GM23338 (cell line): ENCODE data around the gene YPEL2. TPM values are rescaled to one million over a fixed set of nuclear protein-coding genes. Genes with fewer than 3 reads are reported as not detected.

Experiments
- CREB1 ChIP-seq: fragments of 250-450 bp; sonication (Bioruptor Pico); IDR thresholded peaks from 2 replicates; pipeline ENCODE4 v1.5.0; 2020; ENCODE audit warnings: low read depth, mild to moderate bottlenecking, moderate library complexity
- CTCF ChIP-seq, 2 experiments: fragments of 200-600 bp in 1 of 2; sonication (generic) in 1 of 2; conservative IDR thresholded peaks; 2 replicates each; pipeline versions ENCODE4 v1.5.1 to v1.6.1; 2016 to 2017; ENCODE audit warnings: antibody characterized with exemption in 2 of 2, low read depth in 2 of 2, mild to moderate bottlenecking in 2 of 2, moderate library complexity in 1 of 2
- JUNB ChIP-seq: IDR thresholded peaks from one replicate; pipeline ENCODE4 v1.6.1; 2016; ENCODE audit warnings: antibody characterized with exemption; ENCODE audit not compliant: unreplicated experiment
- NANOG ChIP-seq: IDR thresholded peaks from 2 replicates; pipeline ENCODE4 v1.6.1; 2016; ENCODE audit warnings: antibody characterized with exemption, borderline replicate concordance
- POLR2AphosphoS5 ChIP-seq: IDR thresholded peaks from 2 replicates; pipeline ENCODE4 v1.6.1; 2016; ENCODE audit warnings: antibody characterized with exemption, low read depth
- ZNF114 ChIP-seq: fragments of 250-450 bp; sonication (Bioruptor Pico); IDR thresholded peaks from 2 replicates; pipeline ENCODE4 v1.5.0; 2020; ENCODE audit warnings: mild to moderate bottlenecking, moderate library complexity
- ZNF462 ChIP-seq: fragments of 250-450 bp; sonication (Bioruptor Pico); IDR thresholded peaks from 2 replicates; pipeline ENCODE4 v1.5.0; 2020; ENCODE audit warnings: mild to moderate bottlenecking, moderate library complexity
- polyA plus RNA-seq: library from polyadenylated mRNA; unstranded; fragments of >200 nt; fragmentation: Nextera tagmentation; extraction: Ambion mirVana; gene quantifications from 2 replicates; pipeline ENCODE4 v1.2.1, GENCODE V29; 2016
- total RNA-seq: library from RNA; depleted of rRNA; stranded (reverse); fragments of >200 nt; shearing (Covaris generic); gene quantifications from 2 replicates; pipeline ENCODE4 v1.2.3, GENCODE V29; 2014

Gene YPEL2
- total and polyA plus RNA-seq, 2 experiments from 2014 or later = 4.1 to 5.2 TPM

- TF ChIP-seq ZNF462 (CRISPR knock-in tag) (peak; percentile 75), CREB1 (peak; percentile 29), JUNB (no peak), POLR2AphosphoS5 (no peak), CTCF (conservative IDR thresholded peaks at IDR 0.05; ENCODE audit: low read depth in 2 of 2) (peak in 1 of 2 experiments; percentile 18; a peak in 1 of 4 replicates), ZNF114 (CRISPR knock-in tag) (no peak), NANOG (no peak)
These were observed 34.7 kb downstream of the YPEL2 start (continued) for GRCh38 chr17:59366040-59366757.
